Skin of body (tissue), 3 donors: ENCODE data around the gene SEC16A. TPM values are rescaled to one million over a fixed set of nuclear protein-coding genes. Genes with fewer than 3 reads are reported as not detected.

Experiments
- DNase-seq: peaks from one replicate; lab custom pipeline; 2025; lab: John Stamatoyannopoulos, UW
- small RNA-seq: library from RNA; depleted of rRNA; stranded (forward); fragments of <200 nt; gene quantifications from one replicate; pipeline ENCODE3, GENCODE V24; 2014; ENCODE audit warnings: low replicate concordance
- total RNA-seq: library from RNA; depleted of rRNA; stranded (reverse); fragments of >200 nt; gene quantifications from one replicate; pipeline ENCODE4 v1.2.3, GENCODE V29; 2014

The SEC16A gene
- total RNA-seq, 1 donor from 2014 or later, result 26.5 TPM

DNA sequence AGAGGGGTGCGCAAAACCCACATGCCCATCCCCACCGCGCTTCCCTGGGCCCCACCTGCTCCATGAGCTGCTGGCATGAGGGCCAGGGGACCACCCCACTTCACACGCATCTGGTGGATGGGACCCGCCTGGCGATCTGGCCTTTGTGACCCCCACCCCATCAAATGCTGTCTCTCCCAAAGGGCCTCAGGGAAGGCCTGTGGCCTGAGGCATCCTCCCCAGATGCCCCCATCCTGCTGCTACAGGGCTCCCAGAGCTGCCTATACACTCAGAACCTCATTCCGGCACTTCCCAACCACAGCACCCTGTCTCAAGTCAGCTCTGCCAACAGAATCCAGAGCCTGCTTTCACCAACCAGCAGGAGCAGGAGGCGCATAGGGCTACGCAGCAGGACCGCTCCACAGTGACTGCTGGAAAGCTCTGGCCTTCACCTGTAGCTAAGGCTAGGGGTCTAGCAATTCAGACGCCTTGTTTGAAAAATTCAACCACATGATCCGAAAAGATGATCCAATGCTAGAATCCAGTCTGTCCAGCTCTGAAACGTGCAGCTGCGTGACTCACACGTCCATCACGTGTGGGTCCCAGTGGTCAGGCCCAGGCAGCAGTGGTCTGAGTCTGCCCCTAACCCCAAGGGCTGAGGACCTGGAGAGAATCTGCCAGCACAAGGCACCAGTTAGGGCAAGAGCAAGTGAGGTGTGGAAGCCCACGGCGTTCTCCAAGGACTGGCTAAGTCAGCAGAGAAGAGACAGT, 81.5 kb downstream of the SEC16A start:
- no peak for DNase-seq

- DNase-seq, result peak; percentile 79
Observed at GRCh38 chr9:136400038-136400834, 82.6 kb downstream of the SEC16A start, which contains the start of gene SNAPC4. Gene SNAPC4 (minus strand): TSS chr9:136400170. CDS start chr9:136398428, 1,742 bp downstream.

GRCh38 chr9:136399176-136400037, 83.4 kb downstream of the SEC16A start:
- no peak for DNase-seq

DNA sequence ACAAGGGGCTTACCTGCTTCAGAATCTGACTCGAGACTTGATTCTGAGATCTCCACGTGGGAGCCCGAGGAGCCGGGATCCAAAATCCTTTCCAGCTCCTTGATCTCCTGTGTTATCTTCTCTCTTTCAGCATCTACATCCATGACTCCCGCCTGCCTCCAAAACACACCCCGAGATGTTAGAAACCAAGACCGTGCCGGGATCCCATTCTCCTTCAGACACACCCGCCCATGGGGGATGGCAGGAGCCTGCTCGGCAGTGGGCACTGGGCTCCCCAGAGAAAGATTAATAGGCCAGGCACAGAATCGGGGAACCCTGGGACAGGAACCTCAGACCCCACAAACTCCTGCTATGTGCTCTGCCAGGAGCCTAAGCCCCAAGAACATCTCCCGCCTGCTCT, 84.6 kb downstream of the SEC16A start:
- no peak for DNase-seq

GRCh38 chr9:136397643-136398042, 85.2 kb downstream of the SEC16A start:
- DNase-seq, result no peak

- no peak for DNase-seq
Observed at GRCh38 chr9:136396219-136396515, 86.7 kb downstream of the SEC16A start.

- DNase-seq, result no peak
Observed at GRCh38 chr9:136395345-136396218, 87.3 kb downstream of the SEC16A start.

DNA sequence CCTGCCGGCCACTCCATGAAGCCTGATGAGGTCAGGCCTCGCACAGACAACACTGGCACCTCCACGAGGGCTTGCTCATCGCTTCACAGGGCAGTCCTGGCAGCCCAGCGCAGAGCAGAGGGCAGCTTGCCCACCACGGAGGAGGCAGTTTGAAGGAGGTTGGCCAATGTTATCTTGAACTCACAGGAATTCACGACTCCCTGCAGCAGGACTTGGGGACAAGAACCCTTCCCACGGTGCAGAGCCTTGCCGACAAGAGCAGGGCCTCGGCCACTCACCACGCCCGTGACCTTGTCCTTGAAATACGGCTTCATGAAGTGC, 87.9 kb downstream of the SEC16A start:
- no peak for DNase-seq

DNA sequence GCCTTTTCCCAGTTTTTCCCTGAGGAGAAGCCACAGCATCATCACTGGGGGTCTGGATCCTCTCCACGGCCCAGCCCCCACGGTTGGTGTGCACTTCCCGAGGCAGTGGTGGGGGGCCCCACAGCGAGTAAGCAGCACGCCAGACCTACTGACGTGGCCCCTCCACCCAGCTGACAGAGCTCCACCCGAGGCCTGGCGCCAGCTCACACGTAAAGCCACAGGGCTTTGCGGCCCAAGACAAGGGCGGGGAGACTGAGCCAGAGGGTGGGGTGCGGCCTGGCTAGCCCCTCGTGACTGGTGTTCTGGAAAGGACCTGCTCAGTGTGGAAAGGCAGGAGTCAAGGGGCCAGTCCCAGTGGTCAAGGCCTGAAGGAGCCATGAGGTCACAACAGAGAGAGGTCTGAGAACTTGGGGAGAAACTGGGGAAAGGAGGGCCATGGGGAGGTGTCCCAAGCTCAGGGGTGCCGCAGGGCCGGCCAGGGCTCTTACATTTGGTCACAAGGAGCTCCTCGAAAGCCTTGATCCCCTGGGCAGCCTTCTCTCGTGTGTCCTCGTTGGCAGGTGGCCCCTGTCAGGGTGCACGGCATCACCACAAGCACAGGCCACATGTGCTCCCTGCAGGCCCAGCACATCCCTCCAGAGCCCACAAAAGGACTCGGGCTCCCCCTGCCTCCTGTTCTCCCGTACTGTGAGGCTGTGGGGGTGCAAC, 88.4 kb downstream of the SEC16A start:
- DNase-seq, result no peak

GRCh38 chr9:136393531-136393930, 89.3 kb downstream of the SEC16A start:
- no peak for DNase-seq

DNA sequence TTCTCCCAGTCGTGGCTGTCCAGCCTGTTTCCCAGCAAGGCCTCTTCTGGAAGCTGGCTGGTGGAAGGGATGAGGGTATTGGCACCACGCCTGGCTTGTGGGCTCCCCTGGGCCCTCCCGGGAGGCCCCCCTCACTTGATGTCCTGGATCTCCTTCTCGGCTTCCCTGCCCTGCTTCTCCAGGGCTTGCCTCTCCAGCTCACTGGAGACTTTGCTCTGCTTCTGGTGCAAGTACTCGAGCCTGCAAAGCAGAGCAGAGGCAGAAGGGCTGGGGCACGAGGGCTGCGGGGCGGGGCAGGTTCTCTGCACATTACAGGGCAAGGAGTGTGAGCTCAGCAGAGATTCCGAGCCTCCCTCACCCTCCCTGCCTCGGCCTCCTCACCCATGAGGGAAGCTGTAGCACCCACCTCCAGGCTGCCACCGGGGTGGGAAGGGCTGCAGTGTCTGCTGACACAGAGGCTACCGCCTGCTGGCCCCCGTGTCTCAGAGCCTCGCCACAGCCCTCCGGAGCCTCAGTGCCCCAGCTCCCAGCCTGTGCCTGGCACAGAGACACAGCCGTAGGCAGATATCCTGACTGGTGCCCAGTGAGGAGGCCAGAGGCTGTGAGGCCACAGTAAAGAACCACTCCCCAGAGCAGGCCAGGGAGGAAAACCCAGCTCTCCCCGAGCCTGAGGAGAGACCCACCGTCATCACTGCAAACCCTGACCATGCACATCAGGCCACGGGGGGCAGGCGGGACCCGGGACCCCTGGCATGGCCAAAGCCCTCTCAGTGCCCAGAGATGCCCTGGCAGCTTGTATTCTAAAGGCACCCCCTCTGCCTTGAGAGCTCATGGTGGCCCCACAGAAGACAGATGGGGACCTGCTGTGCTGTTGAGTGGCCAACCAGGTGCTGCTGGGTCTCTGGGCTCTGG, 90.0 kb downstream of the SEC16A start:
- no peak for DNase-seq

DNA sequence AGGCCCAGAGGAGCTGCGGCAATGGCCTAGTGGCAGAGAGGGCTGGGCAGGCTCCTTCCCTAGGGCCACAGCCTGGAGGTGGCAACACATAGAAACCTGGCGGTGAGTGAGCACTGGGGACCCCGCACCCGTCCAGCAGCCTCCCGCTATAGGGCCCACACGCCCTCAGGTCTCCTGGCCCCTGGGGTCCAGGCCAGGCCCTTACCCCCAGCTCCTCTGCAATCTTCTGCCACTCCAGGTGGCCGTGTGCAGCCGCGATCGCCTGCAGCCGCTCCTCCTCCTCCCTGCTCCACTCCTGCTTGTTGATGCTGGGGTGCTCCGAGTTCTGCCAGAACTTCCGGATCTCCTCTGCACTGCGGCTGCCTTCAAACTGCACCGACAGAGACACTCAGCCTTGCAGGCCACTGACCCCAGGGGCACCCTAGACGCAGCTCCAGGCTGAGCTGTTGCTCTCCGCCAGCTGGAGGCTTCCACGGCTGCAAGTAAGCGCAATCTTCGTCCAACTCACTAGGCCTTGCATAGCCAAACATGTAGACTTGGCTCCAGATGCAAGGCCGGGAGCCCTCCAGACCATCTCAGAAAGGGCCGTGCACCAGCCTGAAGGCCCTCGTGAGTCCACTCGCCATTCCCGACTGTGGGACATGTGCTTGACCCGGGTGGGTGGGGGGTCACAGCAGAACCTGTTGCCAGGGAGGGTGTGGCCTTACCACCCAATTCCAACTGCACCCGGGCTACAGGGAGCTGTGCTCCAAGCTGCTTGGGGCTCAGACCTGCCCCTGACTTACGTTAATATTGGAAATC, 90.9 kb downstream of the SEC16A start:
- DNase-seq, result no peak

Small RNAs within 50 kb of the gene (small RNA-seq; reads per million reads assigned to genes)
- gene MIR4673, result not detected

Other genes starting within 250 kb of the SEC16A start
- 7.8 TPM for gene QSOX2, start 237.2 kb downstream of the SEC16A start, total RNA-seq
- 0.10 TPM for gene CCDC187, start 178.9 kb downstream of the SEC16A start, total RNA-seq
- 18.6 TPM for gene GPSM1, start 155.5 kb downstream of the SEC16A start, total RNA-seq
- gene DNLZ, start 119.3 kb downstream of the SEC16A start, total RNA-seq, result 5.1 TPM
- 3.0 TPM for gene CARD9, start 109.4 kb downstream of the SEC16A start, total RNA-seq
- gene SNAPC4, start 82.9 kb downstream of the SEC16A start, total RNA-seq, result 5.7 TPM
- gene ENTR1, start 72.4 kb downstream of the SEC16A start, total RNA-seq, result 21.4 TPM
- 26.2 TPM for gene PMPCA, start 72.4 kb downstream of the SEC16A start, total RNA-seq
- gene INPP5E, start 43.2 kb downstream of the SEC16A start, total RNA-seq, result 4.8 TPM
- 47.7 TPM for gene NOTCH1, start 63.0 kb upstream of the SEC16A start, total RNA-seq
- 29.0 TPM for gene EGFL7, start 179.9 kb upstream of the SEC16A start, total RNA-seq
- gene AGPAT2, start 204.4 kb upstream of the SEC16A start, total RNA-seq, result 45.4 TPM
- gene DIPK1B, start 229.5 kb upstream of the SEC16A start, total RNA-seq, result 7.0 TPM